ENCODE data around the gene RAB43. TPM values are rescaled to one million over a fixed set of nuclear protein-coding genes. Genes with fewer than 3 reads are reported as not detected.

The RAB43 gene
- total RNA-seq, 2 donors from 2014 or later: 26.4 to 53.5 TPM

DNA sequence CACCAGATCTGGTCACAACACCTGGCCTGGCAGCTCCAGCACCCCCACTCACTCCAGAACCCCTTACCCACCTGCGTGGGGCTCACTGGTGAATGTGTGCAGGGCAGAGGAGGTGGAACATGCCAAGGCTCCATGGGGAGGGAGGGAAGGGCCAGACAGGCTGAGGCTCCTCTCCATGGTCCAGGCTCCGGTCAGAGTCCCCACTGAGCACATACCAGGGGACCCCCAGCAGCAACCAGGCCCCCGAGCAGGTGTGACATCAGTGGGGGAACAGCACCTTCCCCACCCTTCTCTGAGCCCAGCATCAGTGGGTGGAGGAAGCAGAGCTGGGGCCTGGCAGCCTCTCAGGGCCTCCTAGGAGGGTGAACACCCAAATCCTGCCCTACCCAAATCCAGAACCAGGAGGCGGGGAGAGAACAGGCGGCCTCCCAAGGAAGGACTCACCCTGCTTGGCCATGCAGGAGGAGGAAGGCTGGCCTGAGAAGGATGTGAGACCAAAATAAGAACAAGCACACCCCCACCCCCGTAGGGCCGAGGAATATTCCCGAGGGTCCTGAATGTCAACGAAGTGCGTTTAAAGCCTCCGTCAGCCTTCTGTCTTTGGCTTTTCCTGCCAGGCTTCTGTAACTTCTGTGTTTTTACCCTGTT is 62.2 kb downstream of the RAB43 start:
- DNase-seq (ENCODE audit: low spot score): no peak
- ATAC-seq (ENCODE audit: insufficient number of reproducible peaks, low FRiP score, low read depth): no peak
- TF ChIP-seq, protein P1, sequence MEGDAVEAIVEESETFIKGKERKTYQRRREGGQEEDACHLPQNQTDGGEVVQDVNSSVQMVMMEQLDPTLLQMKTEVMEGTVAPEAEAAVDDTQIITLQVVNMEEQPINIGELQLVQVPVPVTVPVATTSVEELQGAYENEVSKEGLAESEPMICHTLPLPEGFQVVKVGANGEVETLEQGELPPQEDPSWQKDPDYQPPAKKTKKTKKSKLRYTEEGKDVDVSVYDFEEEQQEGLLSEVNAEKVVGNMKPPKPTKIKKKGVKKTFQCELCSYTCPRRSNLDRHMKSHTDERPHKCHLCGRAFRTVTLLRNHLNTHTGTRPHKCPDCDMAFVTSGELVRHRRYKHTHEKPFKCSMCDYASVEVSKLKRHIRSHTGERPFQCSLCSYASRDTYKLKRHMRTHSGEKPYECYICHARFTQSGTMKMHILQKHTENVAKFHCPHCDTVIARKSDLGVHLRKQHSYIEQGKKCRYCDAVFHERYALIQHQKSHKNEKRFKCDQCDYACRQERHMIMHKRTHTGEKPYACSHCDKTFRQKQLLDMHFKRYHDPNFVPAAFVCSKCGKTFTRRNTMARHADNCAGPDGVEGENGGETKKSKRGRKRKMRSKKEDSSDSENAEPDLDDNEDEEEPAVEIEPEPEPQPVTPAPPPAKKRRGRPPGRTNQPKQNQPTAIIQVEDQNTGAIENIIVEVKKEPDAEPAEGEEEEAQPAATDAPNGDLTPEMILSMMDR (IDR thresholded peaks at IDR 0.05): no peak
- Histone ChIP-seq H3K27ac (no peak overlapping the region), H3K36me3 (no peaks in the 10 kb centered on the region), H3K27me3 (replicated peaks; ENCODE audit: insufficient read depth) (no peaks in the 10 kb centered on the region), H3K4me1 (ENCODE audit: control insufficient read depth in 1 of 2, low read depth in 2 of 2) (peaks cover 0 to 7% of the 10 kb centered on the region in 2 donors), H3K9me3 (no peaks in the 10 kb centered on the region), H3K4me3 (no peak overlapping the region)

DNA sequence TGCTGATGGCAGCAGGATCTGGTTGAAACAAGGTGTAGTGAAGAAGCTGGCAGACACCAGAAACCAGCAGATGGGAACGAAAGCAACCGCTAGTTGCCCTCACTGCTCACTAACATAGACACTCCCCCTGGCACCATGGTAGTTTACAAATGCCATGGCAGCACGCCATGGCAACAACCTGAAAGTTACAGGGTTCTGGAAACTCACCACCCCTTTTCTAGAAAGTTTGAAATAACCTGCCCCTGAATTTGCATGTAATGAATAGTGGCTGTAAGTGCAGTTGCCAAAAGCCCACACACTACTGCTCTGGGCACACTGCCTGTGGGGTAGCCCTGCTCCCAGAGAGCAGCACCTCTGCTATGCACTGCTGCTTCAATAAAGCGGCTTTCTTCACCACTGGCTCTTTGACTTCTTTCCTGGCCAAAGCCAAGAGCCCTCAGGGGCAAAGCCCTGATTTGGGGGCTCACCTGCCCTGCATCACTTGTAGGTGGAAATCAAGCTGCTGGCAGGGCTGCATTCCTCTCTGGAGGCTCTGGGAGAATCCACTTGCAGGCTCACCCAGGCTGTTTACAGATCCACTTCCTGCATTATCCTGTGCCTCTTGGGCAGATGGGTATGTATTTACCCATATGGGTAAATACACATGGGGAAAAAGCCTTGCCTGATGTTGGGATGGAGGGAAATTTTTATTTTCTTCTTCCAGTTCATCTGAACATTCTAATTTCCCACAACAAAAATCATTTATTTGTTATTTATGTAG is 63.0 kb downstream of the RAB43 start:
- Histone ChIP-seq H3K9me3 (no peaks in the 10 kb centered on the region), H3K27me3 (replicated peaks; ENCODE audit: insufficient read depth) (no peaks in the 10 kb centered on the region), H3K4me3 (no peak overlapping the region), H3K4me1 (ENCODE audit: control insufficient read depth in 1 of 2, low read depth in 2 of 2) (peaks cover 0 to 10% of the 10 kb centered on the region in 2 donors), H3K27ac (no peak overlapping the region), H3K36me3 (no peaks in the 10 kb centered on the region)
- TF ChIP-seq, protein P1 (IDR thresholded peaks at IDR 0.05): no peak
- DNase-seq (ENCODE audit: low spot score) (no peak), ATAC-seq (ENCODE audit: insufficient number of reproducible peaks, low FRiP score, low read depth) (no peak)

DNA sequence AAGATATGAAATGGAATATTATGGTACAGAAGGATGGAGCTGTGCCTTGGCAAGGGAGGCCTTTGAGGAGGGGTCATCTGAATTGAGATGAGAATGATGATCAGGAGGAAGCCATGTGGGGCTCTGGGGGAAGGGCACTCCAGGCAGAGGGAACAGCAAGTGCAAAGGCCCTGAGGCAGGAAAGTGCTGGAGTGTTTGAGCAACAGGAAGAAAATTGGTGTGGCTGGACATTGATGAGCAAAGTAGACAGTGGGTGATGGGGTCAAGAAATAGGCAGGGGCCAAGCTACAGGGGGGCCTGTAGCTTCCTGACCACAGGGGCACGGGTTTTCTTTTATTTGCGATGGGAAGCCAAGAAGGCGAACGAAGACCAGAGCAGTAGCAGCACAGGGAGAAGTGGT is 64.4 kb downstream of the RAB43 start:
- Histone ChIP-seq H3K9me3 (no peaks in the 10 kb centered on the region), H3K27ac (no peak overlapping the region), H3K4me1 (ENCODE audit: control insufficient read depth in 1 of 2, low read depth in 2 of 2) (peaks cover 10 to 24% of the 10 kb centered on the region in 2 donors), H3K27me3 (replicated peaks; ENCODE audit: insufficient read depth) (no peaks in the 10 kb centered on the region), H3K4me3 (no peak overlapping the region), H3K36me3 (no peaks in the 10 kb centered on the region)
- DNase-seq (ENCODE audit: low spot score) (no peak), ATAC-seq (ENCODE audit: insufficient number of reproducible peaks, low FRiP score, low read depth) (no peak)
- TF ChIP-seq, protein P1 (IDR thresholded peaks at IDR 0.05): no peak

DNA sequence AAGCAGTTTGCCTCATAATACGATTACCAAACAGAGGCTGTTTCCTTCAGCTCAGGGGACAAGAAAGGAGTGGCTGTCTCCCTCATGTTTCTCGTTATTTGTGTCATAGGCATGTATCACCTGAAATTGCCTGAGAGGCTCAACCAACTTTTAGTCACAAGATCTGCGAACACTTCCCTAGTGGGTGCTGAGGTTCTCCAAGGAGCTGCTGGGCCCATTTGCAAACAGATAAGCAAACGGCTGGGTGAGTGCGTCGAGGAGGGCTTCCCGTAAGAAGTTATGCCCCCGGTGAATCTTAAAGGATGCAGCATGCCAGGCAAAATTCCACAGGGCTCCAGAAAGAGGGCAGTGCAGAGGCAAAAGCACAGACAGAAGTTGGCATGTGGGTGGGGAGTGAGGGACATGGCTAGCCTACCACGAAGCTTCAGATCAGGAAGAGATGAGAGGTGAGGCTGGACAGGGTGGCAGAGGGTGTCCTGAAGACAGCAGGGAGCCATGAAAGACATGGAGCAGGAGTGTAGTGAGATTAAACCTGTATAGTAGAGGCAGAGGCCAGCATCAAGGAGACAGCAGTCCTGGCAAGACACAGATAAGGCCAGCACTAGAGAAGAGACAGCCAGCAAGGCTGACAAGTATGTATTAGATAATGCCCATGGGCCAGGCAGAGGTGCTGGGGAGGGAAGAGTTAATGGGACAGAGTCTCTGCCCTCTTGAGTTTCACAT is 65.0 kb downstream of the RAB43 start:
- TF ChIP-seq, protein P1 (IDR thresholded peaks at IDR 0.05): no peak
- DNase-seq (ENCODE audit: low spot score) (no peak), ATAC-seq (ENCODE audit: insufficient number of reproducible peaks, low FRiP score, low read depth) (no peak)
- no peaks in the 10 kb centered on the region for H3K9me3 ChIP-seq
- H3K4me3 ChIP-seq: no peak overlapping the region
- H3K4me1 ChIP-seq (ENCODE audit: control insufficient read depth in 1 of 2, low read depth in 2 of 2): peaks cover 13 to 30% of the 10 kb centered on the region in 2 donors
- H3K27ac ChIP-seq: no peak overlapping the region
- no peaks in the 10 kb centered on the region for H3K27me3 ChIP-seq (replicated peaks; ENCODE audit: insufficient read depth)
- H3K36me3 ChIP-seq: no peaks in the 10 kb centered on the region

DNA sequence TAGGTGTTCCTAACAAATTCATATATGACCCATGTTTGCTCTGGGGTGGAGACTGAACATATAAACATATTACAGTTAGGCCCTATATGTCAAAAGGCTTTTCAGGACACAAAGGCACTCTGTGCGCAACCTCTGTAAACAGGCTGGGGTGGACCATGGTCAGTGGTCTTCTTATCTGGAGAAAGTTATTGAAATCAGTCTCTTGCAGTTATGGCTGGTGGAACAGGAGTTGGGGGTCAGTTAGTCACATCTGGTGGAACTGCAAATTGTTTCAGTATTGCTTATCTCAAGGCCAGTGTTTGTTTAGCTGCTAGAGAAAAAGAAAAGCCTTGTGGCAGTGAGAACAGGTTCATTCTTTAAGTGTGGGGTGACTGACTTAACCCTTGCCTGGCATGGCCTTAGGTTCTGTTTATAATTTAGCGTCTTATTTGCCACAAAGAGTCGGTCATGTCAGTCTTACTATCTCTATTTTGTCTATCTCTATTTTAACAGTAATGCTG is 66.9 kb downstream of the RAB43 start:
- Histone ChIP-seq H3K9me3 (no peaks in the 10 kb centered on the region), H3K36me3 (no peaks in the 10 kb centered on the region), H3K27ac (no peak overlapping the region), H3K27me3 (replicated peaks; ENCODE audit: insufficient read depth) (no peaks in the 10 kb centered on the region), H3K4me3 (no peak overlapping the region), H3K4me1 (ENCODE audit: control insufficient read depth in 1 of 2, low read depth in 2 of 2) (peaks cover 13 to 30% of the 10 kb centered on the region in 2 donors)
- no peak for ATAC-seq (ENCODE audit: insufficient number of reproducible peaks, low FRiP score, low read depth)
- TF ChIP-seq, protein P1 (IDR thresholded peaks at IDR 0.05): no peak
- DNase-seq (ENCODE audit: low spot score): no peak

Measured in thoracic aorta (tissue), 2 donors.